OCI-LY7 (cell line): ENCODE data around the gene POLA2.

Source experiments
- CTCF ChIP-seq: fragments of 200-600 bp; sonication (generic); conservative IDR thresholded peaks from 2 replicates; pipeline ENCODE4 v1.5.1; 2014; ENCODE audit warnings: mild to moderate bottlenecking, antibody characterized with exemption, low read length, moderate library complexity, mixed read lengths
- EZH2phosphoT487 ChIP-seq: fragments of 200-600 bp; sonication (generic); IDR thresholded peaks from 2 replicates; pipeline ENCODE4 v1.6.1; 2018; ENCODE audit warnings: low read depth, borderline replicate concordance, mild to moderate bottlenecking, mixed run types, antibody characterized with exemption, low read length, moderate library complexity, mixed read lengths

- no peak for TF ChIP-seq CTCF
- no peak for TF ChIP-seq EZH2phosphoT487
Measured at GRCh38 chr11:65304613-65305012, 42.9 kb downstream of the POLA2 start.
